Measurements from ENCODE around the gene MSL1. TPM values are rescaled to one million over a fixed set of nuclear protein-coding genes. Genes with fewer than 3 reads are reported as not detected.

Gene MSL1
- total and polyA plus RNA-seq, 9 of the 15 experiments (the other 6 are each of a cell fraction or from before 2014, with no cell fraction given): 13.8 to 120 (median 61.9) TPM

DNA sequence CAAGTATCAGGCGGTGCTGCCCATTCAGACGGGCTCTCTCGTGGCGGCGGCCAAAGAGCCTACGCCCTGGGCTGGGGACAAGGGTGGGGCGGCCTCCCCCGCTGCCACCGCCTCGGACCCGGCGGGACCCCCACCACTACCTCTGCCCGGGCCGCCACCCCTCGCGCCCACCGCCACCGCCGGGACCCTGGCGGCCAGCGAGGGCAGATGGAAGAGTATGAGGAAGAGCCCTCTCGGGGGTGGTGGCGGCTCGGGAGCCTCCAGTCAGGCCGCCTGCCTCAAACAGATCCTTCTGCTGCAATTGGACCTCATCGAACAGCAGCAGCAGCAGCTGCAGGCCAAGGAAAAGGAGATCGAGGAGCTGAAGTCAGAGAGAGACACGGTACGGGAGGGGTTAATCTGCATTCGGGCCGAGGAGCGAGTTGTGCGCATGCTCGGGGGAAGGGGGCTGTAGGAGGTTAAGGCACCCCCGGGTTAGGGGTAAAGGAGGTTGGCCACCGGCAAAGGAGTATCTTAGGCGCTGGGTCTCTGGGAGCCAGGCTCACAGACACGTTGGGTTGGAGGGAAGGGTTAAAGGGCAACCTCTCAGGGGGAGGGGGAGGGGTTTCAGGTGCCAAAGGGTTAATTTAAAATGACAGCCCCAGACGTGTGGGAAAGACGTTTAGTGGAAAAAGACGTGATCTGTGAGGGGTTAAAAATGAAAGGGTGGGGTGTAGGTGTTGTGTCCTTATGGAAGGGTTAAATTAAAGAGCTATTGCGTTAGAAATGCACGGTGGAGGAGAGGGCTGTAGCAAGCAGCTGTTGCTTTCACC is 1.4 kb downstream of the MSL1 start (continued):
- TF ChIP-seq TRIM25 (IDR thresholded peaks at IDR 0.05; ENCODE audit: borderline replicate concordance): no peak
- peak; percentile 20; the same call in 1 of the 2 replicates for TF ChIP-seq CXXC5 (CRISPR knock-in tag; IDR thresholded peaks at IDR 0.05)
- TF ChIP-seq, protein P1, sequence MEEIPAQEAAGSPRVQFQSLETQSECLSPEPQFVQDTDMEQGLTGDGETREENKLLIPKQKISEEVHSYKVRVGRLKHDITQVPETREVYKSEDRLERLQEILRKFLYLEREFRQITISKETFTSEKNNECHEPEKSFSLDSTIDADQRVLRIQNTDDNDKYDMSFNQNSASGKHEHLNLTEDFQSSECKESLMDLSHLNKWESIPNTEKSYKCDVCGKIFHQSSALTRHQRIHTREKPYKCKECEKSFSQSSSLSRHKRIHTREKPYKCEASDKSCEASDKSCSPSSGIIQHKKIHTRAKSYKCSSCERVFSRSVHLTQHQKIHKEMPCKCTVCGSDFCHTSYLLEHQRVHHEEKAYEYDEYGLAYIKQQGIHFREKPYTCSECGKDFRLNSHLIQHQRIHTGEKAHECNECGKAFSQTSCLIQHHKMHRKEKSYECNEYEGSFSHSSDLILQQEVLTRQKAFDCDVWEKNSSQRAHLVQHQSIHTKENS (CRISPR knock-in tag; IDR thresholded peaks at IDR 0.05): no peak
- no peak for TF ChIP-seq ZBTB8A (IDR thresholded peaks at IDR 0.05; ENCODE audit: partially characterized antibody)
- no peak for TF ChIP-seq CBX2 (IDR thresholded peaks at IDR 0.05; ENCODE audit: insufficient read depth, low read length, poor library complexity, severe bottlenecking)
- no peak for TF ChIP-seq C11orf30 (IDR thresholded peaks at IDR 0.05; ENCODE audit: low read depth)
- 0 out of 3 replicates have a peak, but pooled peaks of 1 of the 2 experiments have one; percentile 33 for TF ChIP-seq CBX3 (IDR thresholded peaks at IDR 0.05; ENCODE audit: borderline replicate concordance in 1 of 2, low read length in 2 of 2)
- no peak for TF ChIP-seq NFYB (IDR thresholded peaks at IDR 0.05; ENCODE audit: extremely low read depth, insufficient read length)
- no peak for TF ChIP-seq ZNF384 (IDR thresholded peaks at IDR 0.05; ENCODE audit: low read depth, low read length)
- peak; percentile 34 for TF ChIP-seq RBFOX2 (IDR thresholded peaks at IDR 0.05; ENCODE audit: low read depth, low read length)
- TF ChIP-seq BMI1 (IDR thresholded peaks at IDR 0.05; ENCODE audit: low read length): no peak
- TF ChIP-seq ZBTB26 (CRISPR knock-in tag; IDR thresholded peaks at IDR 0.05): peak; percentile 88; the same call in 1 of the 2 replicates
- no peak for TF ChIP-seq HMG20B (CRISPR knock-in tag; IDR thresholded peaks at IDR 0.05)
- no peak for TF ChIP-seq ZSCAN32 (CRISPR knock-in tag; IDR thresholded peaks at IDR 0.05)
- TF ChIP-seq NONO (IDR thresholded peaks at IDR 0.05; ENCODE audit: low read depth in 2 of 2, low read length in 1 of 2): no peak
- TF ChIP-seq HDAC1 (IDR thresholded peaks at IDR 0.05): peak; percentile 70 to 87; a peak in 3 of 4 replicates
- TF ChIP-seq, protein P2, sequence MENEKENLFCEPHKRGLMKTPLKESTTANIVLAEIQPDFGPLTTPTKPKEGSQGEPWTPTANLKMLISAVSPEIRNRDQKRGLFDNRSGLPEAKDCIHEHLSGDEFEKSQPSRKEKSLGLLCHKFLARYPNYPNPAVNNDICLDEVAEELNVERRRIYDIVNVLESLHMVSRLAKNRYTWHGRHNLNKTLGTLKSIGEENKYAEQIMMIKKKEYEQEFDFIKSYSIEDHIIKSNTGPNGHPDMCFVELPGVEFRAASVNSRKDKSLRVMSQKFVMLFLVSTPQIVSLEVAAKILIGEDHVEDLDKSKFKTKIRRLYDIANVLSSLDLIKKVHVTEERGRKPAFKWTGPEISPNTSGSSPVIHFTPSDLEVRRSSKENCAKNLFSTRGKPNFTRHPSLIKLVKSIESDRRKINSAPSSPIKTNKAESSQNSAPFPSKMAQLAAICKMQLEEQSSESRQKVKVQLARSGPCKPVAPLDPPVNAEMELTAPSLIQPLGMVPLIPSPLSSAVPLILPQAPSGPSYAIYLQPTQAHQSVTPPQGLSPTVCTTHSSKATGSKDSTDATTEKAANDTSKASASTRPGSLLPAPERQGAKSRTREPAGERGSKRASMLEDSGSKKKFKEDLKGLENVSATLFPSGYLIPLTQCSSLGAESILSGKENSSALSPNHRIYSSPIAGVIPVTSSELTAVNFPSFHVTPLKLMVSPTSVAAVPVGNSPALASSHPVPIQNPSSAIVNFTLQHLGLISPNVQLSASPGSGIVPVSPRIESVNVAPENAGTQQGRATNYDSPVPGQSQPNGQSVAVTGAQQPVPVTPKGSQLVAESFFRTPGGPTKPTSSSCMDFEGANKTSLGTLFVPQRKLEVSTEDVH (IDR thresholded peaks at IDR 0.05; ENCODE audit: low read depth, partially characterized antibody): no peak
- TF ChIP-seq CBFA2T3 (IDR thresholded peaks at IDR 0.05): no peak
- no peak for TF ChIP-seq SMARCC2 (IDR thresholded peaks at IDR 0.05; ENCODE audit: low read depth)
